ENCODE data around the gene SEMA5B.

SEMA5B gene

DNA sequence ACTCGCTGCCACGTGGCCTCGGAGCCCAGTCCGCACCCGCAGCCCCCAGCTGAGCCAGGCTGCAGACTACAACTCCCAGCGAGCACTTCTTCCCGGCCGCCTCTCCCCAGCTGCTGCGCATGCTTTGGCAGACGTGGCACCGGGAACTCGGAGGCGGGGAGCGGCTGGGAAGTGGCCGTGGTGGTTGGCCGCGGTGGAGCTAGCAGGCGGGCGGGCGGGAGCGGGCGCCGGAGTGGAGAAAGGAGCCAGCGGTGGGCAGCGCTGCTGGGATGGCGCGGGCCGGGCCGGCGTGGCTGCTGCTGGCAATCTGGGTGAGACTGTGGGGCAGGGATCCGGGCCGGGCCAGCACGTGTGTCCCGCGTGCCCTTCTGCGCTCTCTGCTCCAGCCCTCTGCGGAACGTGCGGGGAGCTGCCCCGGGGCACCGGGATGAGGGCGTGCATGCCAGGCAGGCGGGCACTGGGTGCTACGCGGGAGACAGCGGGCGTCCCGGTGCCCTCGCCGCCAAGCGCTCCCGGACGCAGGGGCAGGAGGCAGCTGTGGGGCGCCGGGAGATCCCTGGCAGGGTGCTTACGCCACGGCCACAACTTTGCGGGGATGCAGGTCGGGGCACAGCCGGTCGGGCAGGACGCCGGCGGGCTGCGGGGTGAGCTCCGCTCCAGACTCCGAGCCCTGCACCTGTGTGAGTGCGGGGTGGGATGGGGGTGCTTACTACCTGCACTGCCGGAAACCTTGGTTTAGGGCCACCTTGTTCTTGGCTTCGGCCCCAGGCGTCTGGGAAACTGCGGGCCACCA is 39.5 kb upstream of the SEMA5B start, which contains the start of gene PDIA5:
Gene PDIA5, plus strand, starts transcription at position 130 of the 793 bp plus-strand sequence. Its CDS starts 140 bp downstream, at position 270.
- H3K4me3 ChIP-seq (ENCODE audit: low read length): peak within 1 kb of the TSS; percentile 79
- peak; percentile 93 for DNase-seq (ENCODE audit: low read depth)
- TF ChIP-seq, protein P1, sequence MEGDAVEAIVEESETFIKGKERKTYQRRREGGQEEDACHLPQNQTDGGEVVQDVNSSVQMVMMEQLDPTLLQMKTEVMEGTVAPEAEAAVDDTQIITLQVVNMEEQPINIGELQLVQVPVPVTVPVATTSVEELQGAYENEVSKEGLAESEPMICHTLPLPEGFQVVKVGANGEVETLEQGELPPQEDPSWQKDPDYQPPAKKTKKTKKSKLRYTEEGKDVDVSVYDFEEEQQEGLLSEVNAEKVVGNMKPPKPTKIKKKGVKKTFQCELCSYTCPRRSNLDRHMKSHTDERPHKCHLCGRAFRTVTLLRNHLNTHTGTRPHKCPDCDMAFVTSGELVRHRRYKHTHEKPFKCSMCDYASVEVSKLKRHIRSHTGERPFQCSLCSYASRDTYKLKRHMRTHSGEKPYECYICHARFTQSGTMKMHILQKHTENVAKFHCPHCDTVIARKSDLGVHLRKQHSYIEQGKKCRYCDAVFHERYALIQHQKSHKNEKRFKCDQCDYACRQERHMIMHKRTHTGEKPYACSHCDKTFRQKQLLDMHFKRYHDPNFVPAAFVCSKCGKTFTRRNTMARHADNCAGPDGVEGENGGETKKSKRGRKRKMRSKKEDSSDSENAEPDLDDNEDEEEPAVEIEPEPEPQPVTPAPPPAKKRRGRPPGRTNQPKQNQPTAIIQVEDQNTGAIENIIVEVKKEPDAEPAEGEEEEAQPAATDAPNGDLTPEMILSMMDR (IDR thresholded peaks at IDR 0.05; ENCODE audit: insufficient read depth, low read depth, low read length, missing control alignments): no peak

DNA sequence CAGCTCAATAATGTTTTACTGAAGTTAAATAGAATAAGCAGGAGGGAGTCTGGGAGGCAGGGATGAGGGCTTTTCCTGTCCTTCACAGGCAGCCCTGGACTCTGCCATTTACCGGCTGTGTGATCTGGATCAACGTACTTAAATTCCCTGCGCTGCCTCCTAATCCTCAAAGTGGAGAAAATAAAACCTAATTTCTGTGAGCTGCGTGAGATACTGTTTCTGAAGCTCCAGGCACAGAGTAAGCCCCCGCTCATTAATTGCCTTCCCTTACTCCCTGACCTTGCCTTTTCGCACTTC is 39.0 kb upstream of the SEMA5B start:
- TF ChIP-seq, protein P1 (IDR thresholded peaks at IDR 0.05; ENCODE audit: insufficient read depth, low read depth, low read length, missing control alignments): no peak
- peak overlapping the region; percentile 79 for H3K4me3 ChIP-seq (ENCODE audit: low read length)
- DNase-seq (ENCODE audit: low read depth): no peak

DNA sequence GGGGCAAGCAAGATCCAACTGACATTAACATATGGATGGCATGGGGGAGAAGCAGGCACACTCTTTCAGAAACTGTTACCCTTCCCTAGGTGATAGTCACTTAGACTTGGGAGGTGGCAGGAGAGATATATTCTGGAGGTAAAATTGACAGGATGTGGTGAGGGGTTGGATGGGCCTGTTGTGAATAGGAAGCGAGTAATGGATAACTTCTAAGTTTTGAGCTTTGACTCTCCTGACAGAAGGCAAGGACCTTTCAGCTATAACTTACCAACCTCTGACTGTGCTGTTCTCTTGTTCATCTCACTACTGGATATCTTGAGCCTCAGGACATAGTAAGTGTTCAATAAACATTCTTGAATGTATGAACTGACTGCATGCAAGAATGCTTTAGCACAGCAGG is 37.4 kb upstream of the SEMA5B start:
- TF ChIP-seq, protein P1 (IDR thresholded peaks at IDR 0.05; ENCODE audit: insufficient read depth, low read depth, low read length, missing control alignments): no peak
- DNase-seq (ENCODE audit: low read depth): no peak
- no peak overlapping the region for H3K4me3 ChIP-seq (ENCODE audit: low read length)

DNA sequence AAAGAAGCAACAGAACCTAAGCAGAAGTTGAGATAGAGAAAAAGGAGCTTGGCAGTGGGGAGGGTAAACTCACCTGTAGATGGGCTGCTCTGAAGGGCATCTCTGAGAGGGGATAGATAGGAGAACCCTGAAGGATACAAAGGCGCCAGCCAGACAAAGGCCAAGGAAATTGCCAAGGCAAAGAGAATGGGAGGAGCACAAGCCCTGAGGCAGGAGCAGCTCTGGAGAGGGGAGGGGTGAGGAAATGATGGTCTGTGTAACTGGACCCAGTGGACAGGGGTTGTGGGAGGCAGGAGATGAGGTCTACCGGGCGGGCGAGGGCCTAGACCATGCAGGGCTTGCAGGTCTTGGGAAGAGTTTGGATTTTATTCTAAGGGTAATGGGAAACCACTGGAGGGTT is 36.9 kb upstream of the SEMA5B start:
- DNase-seq (ENCODE audit: low read depth): no peak
- TF ChIP-seq, protein P1 (IDR thresholded peaks at IDR 0.05; ENCODE audit: insufficient read depth, low read depth, low read length, missing control alignments): no peak
- H3K4me3 ChIP-seq (ENCODE audit: low read length): no peak overlapping the region

DNA sequence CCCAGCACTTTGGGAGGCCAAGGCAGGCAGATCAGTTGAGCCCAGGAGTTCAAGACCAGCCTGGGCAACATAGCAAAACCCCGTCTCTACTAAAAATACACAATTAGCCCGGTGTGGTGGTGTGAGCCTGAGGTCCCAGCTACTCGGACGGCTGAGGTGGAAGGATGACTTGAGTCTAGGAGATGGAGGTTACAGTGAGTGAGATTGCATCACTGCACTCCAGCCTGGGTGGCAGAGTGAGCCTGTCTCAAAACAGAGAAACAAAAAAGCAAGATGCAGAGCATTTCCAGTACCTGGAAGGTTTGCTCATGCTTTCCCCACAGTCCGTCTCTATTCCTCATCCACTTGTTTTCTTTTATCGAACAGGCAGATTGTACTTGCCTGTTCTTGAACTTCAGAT is 35.5 kb upstream of the SEMA5B start:
- H3K4me3 ChIP-seq (ENCODE audit: low read length): no peak overlapping the region
- TF ChIP-seq, protein P1 (IDR thresholded peaks at IDR 0.05; ENCODE audit: insufficient read depth, low read depth, low read length, missing control alignments): no peak
- DNase-seq (ENCODE audit: low read depth): no peak

DNA sequence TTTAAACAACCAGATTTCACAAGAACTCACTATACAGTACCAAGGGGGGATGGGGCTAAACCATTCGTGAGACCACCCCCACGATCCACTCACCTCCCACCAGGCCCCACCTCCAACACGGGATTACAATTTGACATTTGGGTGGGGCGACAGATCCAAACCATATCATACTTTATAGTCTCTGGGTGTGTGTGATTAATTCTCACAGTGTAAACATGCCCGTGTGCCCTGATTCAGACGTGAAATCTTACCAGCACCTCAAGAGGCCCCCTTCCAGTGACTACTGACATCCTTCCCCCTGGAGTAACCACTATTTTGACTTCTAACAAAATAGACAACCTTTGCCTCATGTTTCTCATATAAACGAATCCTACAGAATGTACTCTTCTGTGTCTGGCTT is 34.3 kb upstream of the SEMA5B start:
- TF ChIP-seq, protein P1 (IDR thresholded peaks at IDR 0.05; ENCODE audit: insufficient read depth, low read depth, low read length, missing control alignments): no peak
- no peak overlapping the region for H3K4me3 ChIP-seq (ENCODE audit: low read length)
- no peak for DNase-seq (ENCODE audit: low read depth)

GRCh38 chr3:123060054-123060453 is 32.5 kb upstream of the SEMA5B start:
- H3K4me3 ChIP-seq (ENCODE audit: low read length): no peak overlapping the region
- DNase-seq (ENCODE audit: low read depth): no peak

More at GRCh38 chr3:123060054-123060453, 32.5 kb upstream of the SEMA5B start:
- TF ChIP-seq, protein P1 (IDR thresholded peaks at IDR 0.05; ENCODE audit: insufficient read depth, low read depth, low read length, missing control alignments): no peak
